ENCODE measurements around the gene PRKCZ.

GRCh38 chr1:2201062-2201461 is 150.9 kb downstream of the PRKCZ start:
- TF ChIP-seq EZH2phosphoT487 (IDR thresholded peaks at IDR 0.05; ENCODE audit: low read depth) (no peak), CTCF (IDR thresholded peaks at IDR 0.05; ENCODE audit: low read depth, low read length) (no peak)

All from OCI-LY3 (cell line).